Motor neuron (in vitro differentiated cells): ENCODE data around the gene PHF23. TPM values are rescaled to one million over a fixed set of nuclear protein-coding genes. Genes with fewer than 3 reads are reported as not detected.
"Not testable (repeated sequence)": the region's sequence is repeated elsewhere in the genome, so short reads cannot be mapped to it uniquely, and the experiment has no call there.

ENCODE experiments used
- ATAC-seq, 8 experiments: fragments of 200-7000 bp; cut with Tn5 transposase; replicated peaks in 6 of 8; 2 replicates each; pipeline ENCODE4 v1.8.0; 2021; ENCODE audit warnings: mild to moderate bottlenecking in 8 of 8, moderate library complexity in 8 of 8
- H3K27ac ChIP-seq, 2 donors: fragments of 250-450 bp; sonication (Bioruptor Pico); 2 replicates each; pipeline ENCODE4 v1.9.0; 2021; ENCODE audit warnings: antibody characterized with exemption in 2 of 2, mild to moderate bottlenecking in 2 of 2, moderate library complexity in 1 of 2
- H3K4me1 ChIP-seq, 2 donors: fragments of 250-450 bp; sonication (Bioruptor Pico); replicated peaks in 1 of 2; 2 replicates each; pipeline ENCODE4 v1.6.1; 2021; ENCODE audit warnings: antibody characterized with exemption in 2 of 2, mild to moderate bottlenecking in 2 of 2, moderate library complexity in 1 of 2
- H3K4me3 ChIP-seq, 5 donors: fragments of 250-450 bp; sonication (Bioruptor Pico); 2 replicates each; pipeline ENCODE4 v1.9.0; 2021; ENCODE audit warnings: antibody characterized with exemption in 5 of 5, mild to moderate bottlenecking in 5 of 5, moderate library complexity in 4 of 5
- WGBS, 10 experiments: fragments of 450-650 bp; shearing (Covaris generic); methylation state at CpG; one replicate each; pipeline ENCODE4 v1.0.0; 2022; 5-methylcytosine and 5-hydroxymethylcytosine counted together
- in situ Hi-C, 9 experiments: fragments of 400-800 bp; cut with MboI; loops; one replicate each; pipeline ENCODE4 v1.15.0; 2021; ENCODE audit warnings: low sequenced_read_pairs in 9 of 9, low pct_unique_long_range_greater_than_20kb in 2 of 9; ENCODE audit not compliant: unreplicated experiment in 9 of 9
- total RNA-seq, 8 experiments: library from RNA; unstranded; fragments of 300-600 nt; gene quantifications; 2 replicates each; pipeline versions ENCODE4 v1.2.3 to v1.2.4, GENCODE V29; 2022

The PHF23 gene
- total RNA-seq, 8 experiments from 2014 or later = 25.2 to 63.1 (median 49.4) TPM

DNA sequence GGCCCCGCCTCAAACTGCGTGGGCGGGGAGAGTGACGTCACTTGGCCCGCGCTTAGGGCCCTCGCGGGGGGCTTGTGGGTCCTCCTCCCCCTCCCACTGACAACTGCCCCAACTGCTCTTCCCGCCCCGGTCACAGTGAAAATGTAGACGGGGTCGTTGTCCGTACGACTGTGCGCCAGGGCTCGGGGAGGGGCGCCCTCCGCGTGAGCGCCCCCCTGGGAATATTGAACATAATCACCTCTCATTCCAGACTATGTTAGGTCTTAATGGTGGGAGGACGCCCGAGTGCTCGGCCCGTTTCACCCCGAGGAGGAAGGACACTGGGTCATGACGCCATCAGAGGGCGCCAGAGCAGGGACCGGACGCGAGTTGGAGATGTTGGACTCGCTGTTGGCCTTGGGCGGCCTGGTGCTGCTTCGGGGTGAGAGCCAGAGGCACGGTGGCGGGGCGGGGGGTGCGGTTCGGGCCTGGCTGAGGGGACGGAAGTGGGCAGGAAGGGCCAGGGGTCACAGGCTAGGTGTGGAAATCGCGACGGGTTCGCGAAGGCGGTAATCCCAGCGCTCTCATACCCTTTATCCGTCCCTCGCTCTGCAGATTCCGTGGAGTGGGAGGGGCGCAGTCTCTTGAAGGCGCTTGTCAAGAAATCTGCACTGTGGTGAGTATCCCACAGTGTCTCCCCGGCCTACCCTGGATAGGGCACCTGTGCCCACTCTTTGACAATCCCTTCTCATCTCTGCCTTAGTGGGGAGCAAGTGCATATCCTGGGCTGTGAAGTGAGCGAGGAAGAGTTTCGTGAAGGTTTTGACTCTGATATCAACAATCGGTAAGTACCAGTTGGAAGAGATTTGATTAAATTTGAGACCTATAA lies 13.2 kb upstream of the PHF23 start, which contains the start of gene ELP5:
ELP5 (plus strand) TSS at position 40 of the 868 bp plus-strand sequence; CDS start at position 376, 336 bp downstream.
- 0 to 20% (median 5%) methylated on average over 1 to 8 of the region's 55 CpGs; no CpG with 5 or more reads in 1 of the 10 experiments for WGBS, 10 experiments
- ATAC-seq = peak; percentile 73 to 79 (median 76)
- Histone ChIP-seq H3K27ac (peak within 1 kb of the TSS; percentile 99 to 100), H3K4me3 (peak within 1 kb of the TSS; percentile 82 to 100 (median 95)), H3K4me1 (peaks cover 18 to 23% of the 10 kb centered on the region in 2 donors)
- in situ Hi-C loops = no loop called here

DNA sequence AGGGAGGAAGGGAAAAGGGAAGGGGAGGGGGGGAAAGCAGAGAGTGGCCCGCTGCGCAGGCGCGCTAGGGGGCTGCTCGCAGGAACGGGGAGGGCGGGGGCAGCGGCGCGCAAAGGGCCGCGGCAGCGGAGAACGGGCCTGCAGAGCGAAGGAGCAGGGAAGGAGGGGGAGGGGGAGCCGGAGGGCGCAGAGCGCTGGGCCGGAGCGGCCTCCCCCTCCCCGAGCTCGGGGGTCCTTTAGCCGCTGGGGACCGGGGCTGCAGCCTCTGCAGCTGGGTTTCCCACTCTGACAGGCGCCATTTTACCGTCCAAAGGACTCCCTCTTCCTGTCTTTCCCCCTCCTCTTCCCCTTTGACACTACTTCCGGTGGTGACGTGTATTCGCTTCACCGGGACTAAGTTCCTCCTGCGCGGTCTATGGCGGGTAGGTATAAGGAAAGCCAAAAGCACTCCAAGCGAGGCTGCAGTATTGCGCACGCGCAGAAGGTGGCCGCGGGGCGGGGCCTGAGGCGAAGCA lies 12.5 kb upstream of the PHF23 start, which contains the start of gene CTDNEP1:
CTDNEP1 (minus strand) TSS at position 74 of the 515 bp plus-strand sequence. CDS start 438 bp downstream, outside the sequence.
- Histone ChIP-seq H3K4me3 (peak within 1 kb of the TSS; percentile 82 to 100 (median 95)), H3K4me1 (peaks cover 18 to 23% of the 10 kb centered on the region in 2 donors), H3K27ac (peak within 1 kb of the TSS; percentile 99 to 100)
- 0 to 2% methylated on average over 5 to 7 of the region's 41 CpGs; no CpG with 5 or more reads in 8 of the 10 experiments for WGBS, 10 experiments
- in situ Hi-C loops = no loop called here
- peak; percentile 90 to 96 (median 92) for ATAC-seq

DNA sequence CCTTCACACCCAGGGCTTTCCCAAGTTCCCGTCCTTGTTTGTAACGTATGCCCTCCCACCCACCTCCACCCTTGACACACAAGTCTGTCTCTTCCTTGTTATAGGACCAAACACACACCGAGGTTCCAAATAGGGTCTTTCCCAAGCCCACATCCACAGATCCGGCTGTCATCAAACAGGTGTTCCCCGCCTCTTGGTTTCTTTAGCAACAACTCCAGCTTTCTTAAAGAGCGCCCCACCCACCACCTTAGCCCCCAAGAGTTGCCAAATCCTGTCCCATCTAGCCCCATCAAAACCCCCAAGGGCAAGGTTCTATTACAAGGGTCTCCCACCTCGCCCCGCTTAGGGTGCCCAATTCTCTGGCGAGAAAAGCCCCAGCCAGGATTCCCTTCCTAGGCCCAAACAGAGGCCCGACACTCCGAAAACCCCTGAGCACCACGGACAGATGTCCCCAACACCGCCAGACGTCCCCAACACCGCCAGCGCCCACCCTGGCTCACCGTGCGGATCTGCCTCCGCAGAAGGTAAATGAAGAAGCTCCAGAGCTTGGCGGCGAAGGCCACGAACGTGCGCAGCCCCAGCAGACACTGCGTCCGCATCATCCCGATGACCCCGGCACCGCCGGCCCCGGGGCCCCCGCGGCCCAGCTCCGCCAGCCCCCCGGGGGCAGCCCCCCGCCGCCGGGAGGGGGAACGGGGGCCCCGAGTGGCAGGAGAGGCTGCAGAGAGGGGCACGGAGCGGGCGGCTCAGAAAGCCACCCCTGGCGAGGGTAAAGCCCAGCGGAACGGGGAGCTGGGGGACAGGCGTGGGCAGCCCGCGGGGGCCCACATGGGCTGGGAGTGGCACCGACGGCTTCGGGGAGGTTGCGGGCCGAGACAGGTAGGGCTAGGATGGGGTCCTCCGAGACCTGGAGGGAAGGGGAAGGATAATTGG lies 11.7 kb upstream of the PHF23 start:
- 0 to 20% (median 0%) methylated on average over 1 to 4 of the region's 55 CpGs; no CpG with 5 or more reads in 3 of the 10 experiments for WGBS, 10 experiments
- in situ Hi-C loops = no loop called here

DNA sequence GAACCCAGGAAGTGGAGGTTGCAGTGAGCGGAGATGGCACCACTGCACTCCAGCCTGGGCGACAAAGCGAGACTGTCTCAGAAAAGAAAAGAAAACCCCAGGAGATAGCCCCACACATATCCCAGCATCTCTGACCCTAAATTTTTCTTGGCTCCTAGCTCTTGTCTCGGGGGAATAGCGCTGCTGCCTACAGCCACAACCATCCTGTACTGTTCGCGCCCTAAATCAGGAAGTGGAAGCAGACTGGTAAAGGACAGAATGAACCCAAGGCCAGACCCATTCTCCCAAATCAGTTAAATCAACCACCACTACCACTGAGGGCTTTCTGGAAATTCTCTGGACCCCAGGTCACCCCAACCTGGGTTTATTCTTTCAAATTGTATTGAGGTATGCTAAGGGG lies 10.6 kb upstream of the PHF23 start:
- 80 to 100% (median 93%) methylated on average over 1 to 7 of the region's 7 CpGs; no CpG with 5 or more reads in 5 of the 10 experiments for WGBS, 10 experiments
- no peak for ATAC-seq
- peaks cover 18 to 23% of the 10 kb centered on the region in 2 donors for H3K4me1 ChIP-seq
- H3K27ac ChIP-seq = no peak overlapping the region
- peak overlapping the region; percentile 82 to 100 (median 95) for H3K4me3 ChIP-seq
- in situ Hi-C loops = no loop called here

More for the DNA sequence above, 11.7 kb upstream of the PHF23 start:
- Histone ChIP-seq H3K4me1 (peaks cover 18 to 23% of the 10 kb centered on the region in 2 donors), H3K4me3 (peak overlapping the region; percentile 82 to 100 (median 95)), H3K27ac (peak overlapping the region; percentile 99 to 100)
- ATAC-seq = peak in 5 of 8 experiments; percentile 1 to 19 (median 5)

DNA sequence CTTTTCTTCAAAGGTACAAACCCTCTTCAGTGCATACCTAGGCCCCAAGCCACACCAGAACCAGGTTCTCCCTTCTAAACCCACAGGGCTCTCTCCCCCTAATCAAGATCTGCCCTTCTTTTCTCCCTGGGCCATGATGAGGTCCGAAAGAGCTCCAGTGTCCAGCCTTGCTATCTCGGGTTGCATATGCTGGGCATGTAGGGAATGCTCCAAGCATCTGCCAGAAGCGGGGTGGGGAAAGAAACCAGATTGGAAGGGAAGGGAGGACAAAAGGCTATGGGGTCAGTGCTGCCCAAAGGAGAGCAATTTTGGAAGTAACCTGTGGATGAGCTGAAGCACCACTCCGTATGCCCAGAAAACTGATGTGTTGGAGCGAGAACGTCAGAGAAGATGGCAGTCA lies 10.0 kb upstream of the PHF23 start:
- H3K27ac ChIP-seq = no peak overlapping the region
- no peak overlapping the region for H3K4me3 ChIP-seq
- ATAC-seq = no peak
- in situ Hi-C loops = no loop called here
- 50 to 100% (median 89%) methylated on average over 2 to 6 of the region's 6 CpGs; no CpG with 5 or more reads in 3 of the 10 experiments for WGBS, 10 experiments
- H3K4me1 ChIP-seq = peaks cover 18 to 23% of the 10 kb centered on the region in 2 donors

DNA sequence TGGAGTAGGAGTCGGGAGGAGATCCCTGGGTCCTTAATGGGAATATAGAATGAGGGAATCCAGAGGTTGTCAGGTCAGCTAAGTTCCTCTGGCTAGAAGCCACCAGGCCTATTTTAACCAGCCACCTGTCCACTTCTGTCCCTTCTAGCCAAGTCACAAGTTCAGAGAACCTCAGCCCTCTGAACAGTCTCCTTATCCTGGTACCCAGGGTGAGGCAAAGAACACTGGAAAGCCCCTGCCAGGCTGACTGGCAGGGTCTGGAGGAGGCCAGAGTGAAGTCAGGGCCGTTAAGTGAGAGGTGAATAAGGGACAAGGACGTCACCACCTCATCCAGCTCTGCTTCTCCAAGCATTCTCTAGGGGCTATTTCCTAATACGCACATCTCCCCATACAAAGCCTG lies 9.5 kb upstream of the PHF23 start:
- in situ Hi-C loops = no loop called here
- WGBS, 10 experiments = 46 to 100% (median 83%) methylated on average over 1 to 3 of the region's 4 CpGs; no CpG with 5 or more reads in 3 of the 10 experiments
- no peak overlapping the region for H3K27ac ChIP-seq
- H3K4me3 ChIP-seq = no peak overlapping the region
- no peak for ATAC-seq
- H3K4me1 ChIP-seq = peaks cover 18 to 23% of the 10 kb centered on the region in 2 donors

DNA sequence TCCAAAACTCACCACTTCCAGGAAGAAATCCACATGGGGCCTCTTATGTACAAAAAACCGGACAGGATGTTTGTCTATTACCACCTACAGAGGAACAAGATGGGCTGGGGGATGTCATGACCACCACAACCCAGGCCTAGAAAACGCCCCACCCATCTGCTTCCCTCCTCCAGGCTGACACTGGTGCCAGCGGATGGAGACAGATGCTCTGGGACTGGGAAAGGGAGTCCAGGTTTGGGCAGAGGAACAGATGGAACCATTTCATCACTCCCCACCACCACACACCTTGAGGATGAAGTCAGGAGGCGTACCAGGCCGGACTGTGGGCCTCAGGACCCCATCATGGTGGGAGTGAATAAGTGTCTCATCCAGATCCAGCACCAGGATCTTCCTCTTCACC lies 7.5 kb upstream of the PHF23 start:
- Histone ChIP-seq H3K4me3 (no peak overlapping the region), H3K4me1 (peaks cover 17 to 19% of the 10 kb centered on the region in 2 donors), H3K27ac (no peak overlapping the region)
- ATAC-seq = no peak
- WGBS, 10 experiments = 60 to 100% (median 100%) methylated on average over 1 to 3 of the region's 5 CpGs; no CpG with 5 or more reads in 6 of the 10 experiments
- in situ Hi-C loops = no loop called here

DNA sequence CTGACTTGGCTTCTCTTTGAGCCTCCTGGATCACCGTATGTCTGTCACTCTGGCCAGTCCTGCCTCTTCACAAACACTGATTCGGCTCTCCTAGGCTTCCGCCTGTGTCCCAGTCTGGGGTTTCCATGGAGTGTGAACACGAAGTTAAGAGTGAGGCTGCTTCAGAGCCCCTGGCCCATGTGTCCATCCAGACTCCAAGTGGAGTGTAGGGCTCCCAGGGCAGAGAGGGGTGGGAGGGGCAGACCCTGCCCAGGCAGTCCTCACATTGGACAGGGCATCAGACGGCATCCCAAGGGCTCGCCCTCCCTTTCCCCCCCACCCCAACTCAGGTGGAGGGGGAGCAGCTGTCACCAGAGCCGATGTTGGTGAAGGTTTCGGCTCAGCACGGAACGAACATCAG lies 4.6 kb upstream of the PHF23 start:
- H3K4me3 ChIP-seq, ATAC-seq, in situ Hi-C loops, H3K27ac ChIP-seq: not testable (repeated sequence)
- 33 to 100% (median 67%) methylated on average over 1 to 3 of the region's 10 CpGs; no CpG with 5 or more reads in 5 of the 10 experiments for WGBS, 10 experiments
- H3K4me1 ChIP-seq = peaks cover 6 to 12% of the 10 kb centered on the region in 2 donors

DNA sequence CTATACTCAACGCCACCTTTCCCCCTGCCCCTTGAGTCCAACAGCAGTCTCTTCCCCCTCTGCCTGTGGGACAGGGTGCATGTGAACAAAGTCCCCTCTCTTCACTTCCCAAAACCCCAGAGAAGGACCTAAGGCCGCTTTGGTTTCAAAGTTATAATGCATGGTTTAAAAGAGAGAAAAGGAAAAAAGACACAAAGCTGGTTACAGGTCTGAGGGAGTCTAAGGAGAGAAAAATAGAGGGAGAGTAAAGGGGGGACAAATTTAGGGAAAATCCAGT lies 4.1 kb upstream of the PHF23 start:
- H3K27ac ChIP-seq = peak overlapping the region; percentile 98
- in situ Hi-C loops = no loop called here
- H3K4me3 ChIP-seq = peak overlapping the region; percentile 96 to 100 (median 98)
- no peak for ATAC-seq
- 0 to 100% (median 40%) methylated on average over 1 to 2 of the region's 2 CpGs; no CpG with 5 or more reads in 6 of the 10 experiments for WGBS, 10 experiments
- peaks cover 6 to 10% of the 10 kb centered on the region in 2 donors for H3K4me1 ChIP-seq

DNA sequence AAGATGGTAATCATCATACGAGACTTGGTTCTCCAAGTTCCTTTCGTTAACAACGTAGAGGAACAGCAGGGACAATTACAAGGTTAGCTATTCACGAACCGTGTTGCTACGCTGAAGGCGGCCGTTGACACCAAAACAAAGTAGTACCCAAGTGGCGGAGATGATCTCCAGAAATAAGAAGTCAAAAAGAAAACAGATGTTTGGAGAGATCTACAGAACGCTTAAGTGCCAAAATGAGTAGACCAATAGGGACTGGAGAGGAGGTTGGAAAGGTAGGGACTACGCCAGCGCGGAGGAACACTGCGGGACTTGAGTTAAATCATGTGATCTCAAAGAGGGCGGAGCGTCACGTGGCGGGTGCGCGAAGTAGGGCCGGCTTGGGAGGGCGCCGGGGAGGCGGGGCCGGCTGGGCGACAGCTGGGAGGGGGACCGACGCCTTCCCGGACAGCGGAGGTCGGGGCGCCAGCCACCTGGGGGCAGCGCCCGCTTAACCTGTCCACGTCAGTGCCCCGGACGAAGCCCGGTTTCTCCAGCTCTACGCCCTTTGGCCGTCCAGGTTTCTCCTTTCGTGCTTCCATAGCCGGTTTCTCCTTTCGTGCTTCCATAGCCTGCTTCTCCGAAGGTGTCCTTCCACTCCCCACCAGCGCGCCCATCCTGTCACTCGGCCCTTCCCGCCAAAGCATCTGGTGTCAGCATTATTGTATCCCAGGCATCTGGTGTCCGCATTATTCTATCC lies 3.6 kb upstream of the PHF23 start:
- Histone ChIP-seq H3K4me1 (peaks cover 6 to 10% of the 10 kb centered on the region in 2 donors), H3K4me3 (peak overlapping the region; percentile 96 to 100 (median 98)), H3K27ac (peak overlapping the region; percentile 98)
- in situ Hi-C loops = no loop called here
- ATAC-seq = peak; percentile 8 to 40 (median 24)
- 0 to 7% (median 1%) methylated on average over 4 to 17 of the region's 49 CpGs; no CpG with 5 or more reads in 1 of the 10 experiments for WGBS, 10 experiments

DNA sequence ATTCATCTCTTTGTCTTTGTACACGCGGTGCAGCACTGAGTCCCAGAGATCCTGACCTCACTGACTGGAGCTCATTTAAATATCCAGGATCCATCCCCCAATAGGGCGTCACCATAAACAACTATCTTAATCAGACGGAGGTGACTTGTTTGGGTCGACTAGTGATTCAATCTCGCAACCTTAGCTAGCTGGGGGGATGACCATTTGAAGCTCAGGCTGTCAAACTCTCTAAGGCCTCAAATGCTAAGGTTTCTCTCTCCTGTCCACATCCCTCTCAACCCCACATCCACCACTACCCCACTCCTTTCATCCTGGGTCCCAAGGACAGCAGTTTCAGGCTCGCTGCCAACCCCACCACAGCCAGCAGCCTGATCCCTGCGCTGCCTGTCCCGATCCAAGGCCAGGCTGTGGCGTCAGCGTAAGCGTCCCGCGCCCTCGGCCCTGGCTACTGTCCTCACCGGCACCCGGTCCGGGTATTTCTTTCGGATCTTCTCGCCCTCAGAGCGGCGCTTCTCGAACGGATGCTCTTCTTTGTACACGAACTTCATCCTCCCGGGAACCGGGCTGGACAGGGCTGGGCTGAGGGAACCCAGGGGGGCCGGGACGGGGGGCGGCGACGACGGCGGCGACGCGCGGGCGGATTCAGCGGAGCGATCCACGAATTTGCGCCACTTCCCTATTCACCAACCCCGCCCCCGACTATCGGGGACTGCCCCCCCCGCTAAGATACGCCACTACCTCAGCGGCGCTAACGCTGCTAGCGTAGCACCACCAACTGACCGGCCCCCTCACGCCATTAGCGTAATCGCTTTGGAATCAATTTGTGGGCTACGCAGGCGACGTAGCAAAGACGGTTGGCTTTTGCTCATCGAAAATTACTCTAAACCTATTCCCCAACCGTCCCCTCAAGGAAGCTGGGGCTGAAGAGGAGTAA lies 2.8 kb upstream of the PHF23 start, which contains the start of gene GABARAP:
GABARAP (minus strand) TSS at position 667 of the 934 bp plus-strand sequence; CDS start at position 548, 119 bp downstream.
- 0 to 3% (median 0%) methylated on average over 1 to 29 of the region's 62 CpGs; no CpG with 5 or more reads in 1 of the 10 experiments for WGBS, 10 experiments
- peak within 1 kb of the TSS; percentile 96 to 100 (median 98) for H3K4me3 ChIP-seq
- in situ Hi-C loops = no loop called here
- peaks cover 10 to 14% of the 10 kb centered on the region in 2 donors for H3K4me1 ChIP-seq
- peak within 1 kb of the TSS; percentile 98 for H3K27ac ChIP-seq
- ATAC-seq = peak; percentile 10 to 39 (median 20)
